ENCODE data around the gene HIF1A.
"Not testable (repeated sequence)": the region's sequence is repeated elsewhere in the genome, so short reads cannot be mapped to it uniquely, and the experiment has no call there.

HIF1A gene

DNA sequence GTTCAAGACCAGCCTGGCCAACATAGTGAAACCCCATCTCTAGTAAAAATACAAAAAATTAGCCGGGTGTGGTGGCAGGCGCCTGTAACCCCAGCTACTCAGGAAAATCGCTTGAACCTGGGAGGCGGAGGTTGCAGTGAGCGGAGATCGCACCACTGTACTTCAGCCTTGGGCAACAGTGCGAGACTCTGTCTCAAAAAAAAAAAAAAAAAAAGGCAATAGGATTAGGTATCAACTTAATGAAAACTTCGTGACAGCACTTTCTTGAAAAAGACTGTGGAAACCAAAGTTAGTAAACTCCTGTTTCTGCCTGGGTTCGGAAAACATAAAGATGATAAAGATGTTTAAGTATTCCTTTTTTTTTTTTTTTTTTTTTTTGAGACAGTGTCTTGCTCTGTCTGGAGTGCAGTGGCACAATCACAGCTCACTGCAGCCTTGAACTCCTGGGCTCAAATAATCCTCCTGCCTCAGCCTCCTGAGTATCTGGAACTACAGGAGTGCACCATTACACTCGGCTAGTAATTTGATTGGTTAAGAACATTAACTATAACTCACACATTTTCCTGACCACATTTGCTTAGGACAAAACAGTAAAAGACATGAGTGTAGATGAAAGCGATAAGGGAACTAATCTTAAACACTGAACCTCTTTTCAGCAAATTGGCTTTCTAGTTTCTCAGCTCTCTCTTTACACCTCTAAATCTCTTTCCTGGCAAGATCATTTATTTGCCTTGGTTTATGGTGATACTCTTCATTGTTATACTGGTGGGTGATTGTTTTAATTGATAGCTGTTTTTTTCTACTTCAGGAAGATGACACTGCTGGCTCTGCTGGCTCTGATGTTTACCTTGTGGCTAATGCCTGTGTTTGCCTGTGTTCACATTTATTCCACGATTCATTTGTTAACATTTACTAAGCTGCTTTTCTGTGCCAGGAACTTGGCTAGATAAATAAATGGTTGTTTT, 15.8 kb downstream of the HIF1A start:
- DNase-seq = peak; percentile 12

DNA sequence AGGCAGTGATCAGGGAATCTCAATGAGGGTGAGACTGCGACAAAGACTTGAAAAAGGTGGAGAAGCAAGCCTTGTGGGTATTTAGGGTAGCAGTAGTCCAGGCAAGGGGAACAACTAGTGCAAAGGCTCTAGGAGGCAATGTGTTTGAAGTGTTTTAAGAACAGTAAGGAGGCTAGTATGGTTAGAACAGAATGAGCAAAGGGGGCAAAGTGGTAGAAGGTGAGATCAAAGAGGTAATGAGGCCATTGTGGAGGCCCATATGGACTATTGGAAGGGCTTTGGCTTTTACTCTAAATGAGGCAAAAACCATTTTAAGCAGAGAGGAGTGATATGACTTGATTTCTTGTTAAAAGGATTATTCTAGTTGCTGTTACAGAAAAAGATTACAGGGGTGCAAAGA, 16.8 kb downstream of the HIF1A start:
- DNase-seq = no peak

DNA sequence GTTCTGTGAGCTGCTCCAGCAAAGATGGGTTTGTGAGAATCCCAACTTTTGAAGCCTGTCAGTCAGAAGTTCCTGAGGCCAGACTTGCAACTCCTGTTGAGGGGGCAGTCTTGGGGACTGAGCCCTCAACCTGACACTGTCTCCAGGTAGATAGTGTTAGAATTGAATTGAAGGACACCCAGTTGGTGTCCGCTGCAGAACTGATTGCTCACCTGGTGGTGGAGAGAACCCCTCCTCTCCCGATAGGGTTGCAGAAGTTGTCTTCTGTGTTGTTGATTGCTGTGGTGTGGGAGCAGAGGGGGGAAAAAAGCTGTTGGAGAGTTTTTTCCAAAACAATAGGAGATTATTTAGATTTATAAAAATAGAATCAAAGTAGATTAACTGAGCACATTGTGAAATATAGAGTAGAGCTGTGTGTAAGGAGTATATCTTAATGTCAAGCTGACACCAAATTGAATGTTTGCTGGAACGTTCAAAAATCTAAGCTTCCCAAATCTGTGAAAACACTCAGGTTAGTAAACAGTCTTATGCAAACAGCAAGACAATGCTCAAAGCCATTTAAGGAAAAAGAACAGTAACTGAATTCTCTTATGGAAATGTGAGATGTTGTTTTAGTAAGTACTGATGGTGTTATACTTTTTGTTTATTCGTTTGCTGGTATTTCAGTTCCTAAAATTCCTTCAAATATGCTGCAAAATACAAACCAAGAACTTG, 18.6 kb downstream of the HIF1A start:
- no peak for DNase-seq

DNA sequence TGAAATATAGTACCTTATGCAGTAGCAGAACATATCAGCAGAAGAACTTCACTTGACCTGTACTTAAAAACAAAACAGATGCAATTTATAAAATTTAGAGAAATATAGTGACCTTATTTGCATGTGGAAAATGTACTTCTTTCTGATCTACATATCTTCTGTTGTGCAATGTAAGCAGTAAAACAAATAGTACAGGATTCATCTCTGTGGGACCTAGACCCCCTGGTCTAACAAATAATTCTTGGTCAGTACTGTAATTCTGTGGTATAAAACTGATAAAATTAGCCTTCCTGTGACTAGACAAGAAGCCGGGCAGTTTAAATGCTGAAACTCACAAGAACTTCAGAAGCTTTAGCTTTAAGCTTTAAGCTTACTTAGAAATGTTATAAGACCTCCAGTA, 21.6 kb downstream of the HIF1A start:
- no peak for DNase-seq

DNA sequence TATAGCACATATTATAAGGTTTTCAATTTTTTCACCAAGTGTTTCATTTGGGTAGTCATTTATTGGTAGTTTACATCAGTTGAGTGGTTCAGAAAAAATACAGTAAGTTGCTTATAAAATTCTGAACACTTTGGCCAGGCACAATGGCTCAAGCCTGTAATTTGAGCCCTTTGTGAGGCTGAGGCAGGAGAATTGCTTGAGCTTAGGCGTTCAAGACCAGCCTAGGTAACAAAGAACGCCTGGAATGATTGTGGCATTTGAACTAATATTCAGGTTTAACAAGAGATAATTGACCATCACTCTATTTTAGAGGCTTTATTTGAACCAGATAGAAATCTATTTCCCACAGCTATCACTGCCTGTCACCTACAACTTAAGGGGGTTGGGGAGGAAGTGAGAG, 22.7 kb downstream of the HIF1A start:
- DNase-seq = no peak

DNA sequence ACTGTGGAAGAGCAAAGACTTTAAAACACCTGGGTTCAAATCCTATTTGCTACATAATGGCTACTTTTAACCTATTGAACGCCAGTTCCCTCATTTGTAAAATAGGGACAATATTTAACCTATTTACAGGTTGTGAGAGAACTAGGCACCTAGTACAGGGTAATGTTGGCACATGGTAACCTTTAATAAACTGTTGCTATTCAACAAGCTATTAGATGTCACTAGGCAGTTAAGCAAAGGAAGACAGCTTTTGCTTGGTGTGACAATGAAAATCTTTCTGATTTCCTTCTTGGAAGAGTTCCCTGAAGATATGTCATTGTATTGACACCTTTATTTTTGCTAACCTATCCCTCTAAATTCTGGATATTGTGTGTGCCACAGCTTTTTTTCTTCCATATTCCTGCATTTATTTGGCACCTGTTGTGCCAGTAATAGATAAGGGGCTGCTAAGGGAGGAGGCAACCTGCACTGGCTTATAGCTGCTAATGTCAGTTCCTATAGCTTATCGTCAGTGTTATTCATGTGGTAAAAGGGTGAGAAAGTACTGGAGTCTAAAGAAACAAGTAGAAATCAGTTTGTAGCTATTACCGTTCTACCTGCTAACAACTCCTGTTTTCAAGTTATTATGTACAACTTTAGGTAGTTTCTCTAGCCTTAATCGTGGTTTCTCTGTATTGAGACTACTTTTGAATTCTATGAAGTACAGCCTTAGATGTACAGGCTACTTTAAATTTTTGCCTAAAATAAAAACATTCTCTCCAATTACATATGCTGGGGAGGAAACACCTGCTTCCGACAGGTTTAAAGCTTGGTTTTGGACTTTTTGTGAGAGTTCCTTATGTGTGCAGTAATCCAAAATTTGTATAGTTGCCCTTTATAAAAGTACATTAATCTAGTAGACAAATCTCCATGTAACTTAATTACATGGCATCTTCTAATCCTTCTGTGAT, 24.3 kb downstream of the HIF1A start:
- no peak for DNase-seq

DNA sequence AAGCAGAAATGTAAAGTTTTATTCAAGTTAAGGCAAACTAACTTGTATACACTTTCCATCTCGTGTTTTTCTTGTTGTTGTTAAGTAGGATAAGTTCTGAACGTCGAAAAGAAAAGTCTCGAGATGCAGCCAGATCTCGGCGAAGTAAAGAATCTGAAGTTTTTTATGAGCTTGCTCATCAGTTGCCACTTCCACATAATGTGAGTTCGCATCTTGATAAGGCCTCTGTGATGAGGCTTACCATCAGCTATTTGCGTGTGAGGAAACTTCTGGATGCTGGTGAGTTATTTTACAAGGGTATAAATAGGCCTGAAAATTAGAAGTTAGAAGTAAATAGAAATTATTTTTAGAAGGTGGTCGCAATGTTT, 25.0 kb downstream of the HIF1A start:
- no peak for DNase-seq

DNA sequence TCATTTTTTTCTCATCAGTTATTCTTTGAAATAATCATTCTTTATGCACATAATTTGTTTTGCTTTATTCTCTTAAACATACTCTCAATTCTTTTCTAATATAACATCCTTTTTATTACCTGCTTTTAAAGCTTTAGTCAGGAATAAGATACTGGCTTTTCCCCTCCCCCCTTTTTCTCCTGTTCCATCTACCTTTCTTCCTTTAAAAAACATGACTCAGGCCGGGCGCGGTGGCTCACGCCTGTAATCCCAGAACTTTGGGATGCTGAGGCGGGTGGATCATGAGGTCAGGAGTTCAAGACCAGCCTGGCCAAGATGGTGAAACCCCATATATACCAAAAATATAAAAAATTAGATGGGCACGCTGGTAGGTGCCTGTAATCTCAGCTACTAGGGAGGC, 25.4 kb downstream of the HIF1A start:
- no peak for DNase-seq

DNA sequence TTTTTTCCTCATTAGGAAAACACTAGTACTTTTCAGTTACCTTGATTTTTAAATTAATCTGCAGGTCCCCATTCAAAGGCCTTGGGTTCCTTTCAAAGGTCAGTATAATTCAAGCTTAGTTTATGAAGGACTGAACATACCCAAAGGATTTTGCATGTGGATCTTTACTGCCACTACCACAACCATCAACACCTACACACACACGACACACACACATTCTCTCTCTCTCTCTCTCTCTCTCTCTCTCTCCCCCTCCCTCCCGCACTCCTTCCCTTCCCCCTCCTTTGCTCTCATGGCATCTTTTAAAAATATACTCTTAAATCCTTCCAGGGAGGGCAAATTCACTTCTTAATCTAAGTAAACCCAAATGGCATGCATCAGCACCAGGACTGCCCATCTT, 28.8 kb downstream of the HIF1A start:
- DNase-seq = no peak

DNA sequence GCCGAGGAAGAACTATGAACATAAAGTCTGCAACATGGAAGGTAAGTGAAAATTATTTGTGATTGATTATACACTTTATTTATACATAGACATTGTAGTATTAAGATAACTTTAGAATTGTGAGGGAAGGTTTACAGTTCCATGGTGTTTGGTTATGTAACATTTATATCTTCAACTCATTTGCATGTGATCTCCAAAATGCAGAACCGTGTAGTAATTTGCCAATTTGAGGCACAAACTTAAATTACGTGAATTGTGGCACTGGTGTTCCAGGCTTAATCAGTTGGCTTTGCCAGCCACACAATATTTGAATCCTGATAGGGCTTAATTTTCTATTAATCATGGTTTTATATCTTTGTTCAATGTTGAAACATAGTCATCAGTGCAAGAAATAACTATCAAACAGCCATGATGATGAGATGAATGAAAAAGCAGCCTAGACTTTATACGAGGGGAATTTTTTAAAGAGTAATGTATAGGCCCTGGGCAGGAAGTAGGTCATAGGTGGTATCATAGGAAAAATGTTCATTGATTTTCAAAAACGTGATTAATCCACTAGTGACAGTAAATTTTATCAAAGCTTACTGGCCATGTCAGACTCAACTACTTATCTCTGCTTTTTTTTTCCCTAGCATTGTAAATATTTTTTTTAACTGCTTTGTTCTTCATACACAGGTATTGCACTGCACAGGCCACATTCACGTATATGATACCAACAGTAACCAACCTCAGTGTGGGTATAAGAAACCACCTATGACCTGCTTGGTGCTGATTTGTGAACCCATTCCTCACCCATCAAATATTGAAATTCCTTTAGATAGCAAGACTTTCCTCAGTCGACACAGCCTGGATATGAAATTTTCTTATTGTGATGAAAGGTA, 31.7 kb downstream of the HIF1A start:
- no peak for DNase-seq

DNA sequence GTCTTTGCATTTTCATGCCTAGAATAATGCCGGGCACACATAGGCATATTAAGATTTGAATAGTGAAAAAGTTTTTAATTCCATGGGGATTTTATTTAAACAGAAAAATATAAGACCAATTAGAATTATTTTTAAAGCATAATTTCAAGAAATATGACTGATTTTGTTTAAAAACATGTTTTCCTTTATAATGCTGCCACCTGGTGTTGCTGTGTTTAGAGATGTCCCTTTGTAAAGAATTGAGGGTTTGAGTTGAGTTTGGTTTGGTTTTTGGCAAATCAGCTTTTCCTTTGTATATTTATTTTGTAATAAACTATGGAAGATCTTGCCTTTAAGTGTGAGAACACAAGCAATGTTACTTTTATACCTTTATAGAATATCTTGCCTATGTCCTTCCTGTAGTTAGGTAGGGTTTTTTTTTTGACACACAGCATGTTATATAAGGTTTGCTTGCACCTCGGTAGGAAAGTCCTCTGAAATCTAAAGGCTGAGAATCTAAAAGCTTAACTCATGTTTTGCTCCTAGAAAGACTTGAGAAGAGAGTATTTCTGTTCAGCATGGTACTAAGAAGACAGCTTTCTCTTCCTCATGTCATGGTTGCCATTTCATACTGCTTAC, 35.6 kb downstream of the HIF1A start:
- DNase-seq = no peak

DNA sequence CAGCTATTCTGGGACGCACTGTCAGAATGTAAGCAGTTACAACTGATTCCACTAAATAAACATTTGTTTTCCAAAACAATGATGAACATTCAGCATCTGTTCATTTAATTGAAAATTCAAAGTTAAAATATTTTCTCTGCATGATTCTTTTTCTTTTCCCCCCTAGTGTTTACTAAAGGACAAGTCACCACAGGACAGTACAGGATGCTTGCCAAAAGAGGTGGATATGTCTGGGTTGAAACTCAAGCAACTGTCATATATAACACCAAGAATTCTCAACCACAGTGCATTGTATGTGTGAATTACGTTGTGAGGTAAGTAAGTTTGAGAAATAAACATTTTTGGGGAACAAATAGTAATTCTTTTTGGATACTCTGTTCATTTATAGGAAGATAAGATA, 38.7 kb downstream of the HIF1A start:
- DNase-seq = no peak

DNA sequence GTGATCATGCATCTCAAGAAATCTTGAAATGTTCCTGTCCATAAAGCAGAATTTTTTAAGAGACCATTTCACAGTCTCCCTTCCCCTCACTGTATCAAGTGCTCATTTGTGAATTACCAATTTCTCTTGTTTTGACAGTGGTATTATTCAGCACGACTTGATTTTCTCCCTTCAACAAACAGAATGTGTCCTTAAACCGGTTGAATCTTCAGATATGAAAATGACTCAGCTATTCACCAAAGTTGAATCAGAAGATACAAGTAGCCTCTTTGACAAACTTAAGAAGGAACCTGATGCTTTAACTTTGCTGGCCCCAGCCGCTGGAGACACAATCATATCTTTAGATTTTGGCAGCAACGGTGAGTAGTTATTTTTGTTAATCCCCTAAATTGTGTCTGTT, 41.4 kb downstream of the HIF1A start:
- no peak for DNase-seq

DNA sequence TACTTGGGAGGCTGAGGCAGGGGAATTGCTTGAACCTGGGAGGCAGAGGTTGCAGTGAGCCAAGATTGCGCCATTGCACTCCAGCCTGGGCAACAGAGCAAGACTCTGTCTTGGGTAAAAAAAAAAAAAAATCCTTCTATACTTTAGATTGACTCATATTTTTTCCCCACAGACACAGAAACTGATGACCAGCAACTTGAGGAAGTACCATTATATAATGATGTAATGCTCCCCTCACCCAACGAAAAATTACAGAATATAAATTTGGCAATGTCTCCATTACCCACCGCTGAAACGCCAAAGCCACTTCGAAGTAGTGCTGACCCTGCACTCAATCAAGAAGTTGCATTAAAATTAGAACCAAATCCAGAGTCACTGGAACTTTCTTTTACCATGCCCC, 42.6 kb downstream of the HIF1A start:
- no peak for DNase-seq

DNA sequence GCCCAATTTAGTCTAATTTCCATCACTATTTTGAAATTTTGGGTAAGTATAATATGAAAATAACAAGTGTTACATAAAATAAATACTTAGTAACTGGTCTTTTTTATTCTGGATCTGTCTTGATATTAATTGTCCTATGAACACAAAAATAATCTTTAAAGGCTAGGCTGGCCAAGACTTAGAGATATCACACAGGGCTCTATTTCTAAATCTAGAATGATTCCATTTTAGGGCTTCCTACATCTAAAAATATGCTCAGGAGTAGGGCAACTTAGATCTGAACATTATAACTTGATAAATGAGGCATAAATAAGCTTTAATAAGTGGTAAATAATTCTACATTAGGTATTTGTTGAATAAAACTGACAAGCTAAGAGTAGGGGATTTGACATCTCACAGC, 43.8 kb downstream of the HIF1A start:
- no peak for DNase-seq

DNA sequence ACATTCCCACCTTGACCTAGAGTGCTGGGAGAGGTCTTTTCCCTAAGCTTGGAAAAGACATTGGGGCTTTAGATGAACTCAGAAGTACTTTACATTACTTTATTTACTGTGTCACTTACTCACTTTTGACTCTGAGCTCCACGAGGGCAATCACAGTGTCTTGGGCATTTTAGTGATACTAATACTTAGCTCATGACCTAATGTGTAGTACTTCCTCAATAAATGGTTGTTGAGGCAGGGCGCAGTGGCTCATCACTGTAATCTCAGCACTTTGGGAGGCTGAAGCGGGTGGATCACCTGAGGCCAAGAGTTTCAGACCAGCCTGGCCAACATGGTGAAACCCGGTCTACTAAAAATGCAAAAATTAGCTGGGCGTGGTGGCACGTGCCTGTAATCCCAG, 47.1 kb downstream of the HIF1A start:
- no peak for DNase-seq

DNA sequence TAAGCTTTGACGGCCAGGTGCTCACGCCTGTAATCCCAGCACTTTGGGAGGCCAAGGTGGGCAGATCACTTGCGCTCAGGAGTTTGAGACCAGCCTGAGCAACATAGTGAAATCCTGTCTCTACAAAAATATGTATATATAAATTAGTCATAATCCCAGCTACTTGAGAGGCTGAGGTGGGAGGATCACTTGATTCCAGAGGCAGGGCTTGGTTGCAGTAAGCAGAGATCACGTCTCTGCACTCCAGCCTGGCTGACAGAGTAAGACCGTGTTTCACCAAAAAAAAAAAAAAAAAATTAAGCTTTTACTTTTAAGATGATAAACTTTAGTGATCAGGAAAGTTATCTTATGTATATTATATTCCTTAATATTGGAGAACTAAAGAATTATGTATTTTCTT, 48.9 kb downstream of the HIF1A start:
- DNase-seq = no peak

DNA sequence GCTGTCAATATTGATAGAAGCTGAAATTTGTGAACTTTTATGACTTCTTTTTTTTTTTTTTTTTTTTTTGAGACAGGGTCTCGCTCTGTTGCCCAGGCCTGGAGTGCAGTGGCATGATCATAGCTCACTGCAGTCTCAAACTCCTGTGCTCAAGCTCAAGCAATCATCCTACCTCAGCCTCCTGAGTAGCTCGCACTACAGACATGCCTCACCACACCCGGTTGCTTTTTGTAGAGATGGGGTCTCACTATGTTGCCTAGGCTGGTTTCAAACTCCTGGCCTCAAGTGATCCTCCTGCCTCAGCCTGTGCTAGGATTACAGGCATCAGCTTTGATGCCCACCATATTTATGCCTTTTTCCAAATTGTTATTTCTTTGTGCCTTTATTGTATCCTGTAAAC, 51.0 kb downstream of the HIF1A start:
- not testable (repeated sequence) for DNase-seq

DNA sequence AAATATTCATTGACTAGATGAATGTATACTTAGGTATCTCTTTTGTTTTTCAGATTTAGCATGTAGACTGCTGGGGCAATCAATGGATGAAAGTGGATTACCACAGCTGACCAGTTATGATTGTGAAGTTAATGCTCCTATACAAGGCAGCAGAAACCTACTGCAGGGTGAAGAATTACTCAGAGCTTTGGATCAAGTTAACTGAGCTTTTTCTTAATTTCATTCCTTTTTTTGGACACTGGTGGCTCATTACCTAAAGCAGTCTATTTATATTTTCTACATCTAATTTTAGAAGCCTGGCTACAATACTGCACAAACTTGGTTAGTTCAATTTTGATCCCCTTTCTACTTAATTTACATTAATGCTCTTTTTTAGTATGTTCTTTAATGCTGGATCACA, 51.6 kb downstream of the HIF1A start:
- no peak for DNase-seq

DNA sequence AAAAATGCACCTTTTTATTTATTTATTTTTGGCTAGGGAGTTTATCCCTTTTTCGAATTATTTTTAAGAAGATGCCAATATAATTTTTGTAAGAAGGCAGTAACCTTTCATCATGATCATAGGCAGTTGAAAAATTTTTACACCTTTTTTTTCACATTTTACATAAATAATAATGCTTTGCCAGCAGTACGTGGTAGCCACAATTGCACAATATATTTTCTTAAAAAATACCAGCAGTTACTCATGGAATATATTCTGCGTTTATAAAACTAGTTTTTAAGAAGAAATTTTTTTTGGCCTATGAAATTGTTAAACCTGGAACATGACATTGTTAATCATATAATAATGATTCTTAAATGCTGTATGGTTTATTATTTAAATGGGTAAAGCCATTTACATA, 52.0 kb downstream of the HIF1A start:
- no peak for DNase-seq

DNA sequence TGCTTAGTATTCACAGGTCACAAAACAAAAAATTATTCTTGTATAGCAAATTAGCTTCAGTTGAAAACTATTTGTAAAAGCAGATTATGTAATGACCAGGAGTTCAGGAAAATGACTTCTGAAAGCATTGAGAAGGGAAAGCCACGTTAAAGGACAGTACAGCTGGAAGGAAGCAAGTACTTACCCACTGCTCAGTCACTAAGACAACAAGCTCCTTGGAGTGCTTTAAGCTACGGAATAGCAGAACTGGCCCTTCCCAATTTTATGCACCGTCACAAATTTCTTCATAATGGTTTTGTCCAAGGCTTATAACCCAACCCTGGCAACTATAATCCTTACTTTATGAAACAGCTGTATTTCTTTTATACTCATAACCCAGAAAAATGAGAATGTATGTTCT, 54.0 kb downstream of the HIF1A start:
- DNase-seq = no peak

DNA sequence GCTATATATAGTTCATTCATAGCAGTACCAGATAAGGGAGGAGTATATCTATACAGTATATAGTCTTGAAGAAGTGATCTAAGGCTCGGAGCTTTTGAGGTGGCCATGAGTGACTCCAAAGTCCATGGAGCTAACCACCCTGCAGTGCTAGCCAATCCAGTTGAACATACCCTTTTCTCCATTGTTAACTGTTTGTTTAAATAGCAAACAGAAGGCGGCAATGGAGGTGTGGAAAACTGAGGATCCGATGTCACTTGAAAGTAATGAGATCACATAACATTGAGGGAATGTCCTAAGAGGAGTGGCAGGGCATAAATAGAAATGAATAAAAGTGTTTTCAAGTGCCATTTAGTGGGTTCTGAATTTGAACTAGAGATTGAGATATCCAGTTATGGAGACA, 54.6 kb downstream of the HIF1A start:
- DNase-seq = peak; percentile 79

Measured in NCI-H510A (cell line).